HG03457 (cell line): ENCODE measurements around the gene FOXP4.

Experiments used
- ATAC-seq: cut with Tn5 transposase; IDR thresholded peaks from one replicate; pipeline ENCODE4 v1.9.1; 2021; ENCODE audit warnings: moderate number of reproducible peaks; ENCODE audit not compliant: unreplicated experiment

The FOXP4 gene

GRCh38 chr6:41519745-41520699, 26.2 kb upstream of the FOXP4 start:
- no peak for ATAC-seq

DNA sequence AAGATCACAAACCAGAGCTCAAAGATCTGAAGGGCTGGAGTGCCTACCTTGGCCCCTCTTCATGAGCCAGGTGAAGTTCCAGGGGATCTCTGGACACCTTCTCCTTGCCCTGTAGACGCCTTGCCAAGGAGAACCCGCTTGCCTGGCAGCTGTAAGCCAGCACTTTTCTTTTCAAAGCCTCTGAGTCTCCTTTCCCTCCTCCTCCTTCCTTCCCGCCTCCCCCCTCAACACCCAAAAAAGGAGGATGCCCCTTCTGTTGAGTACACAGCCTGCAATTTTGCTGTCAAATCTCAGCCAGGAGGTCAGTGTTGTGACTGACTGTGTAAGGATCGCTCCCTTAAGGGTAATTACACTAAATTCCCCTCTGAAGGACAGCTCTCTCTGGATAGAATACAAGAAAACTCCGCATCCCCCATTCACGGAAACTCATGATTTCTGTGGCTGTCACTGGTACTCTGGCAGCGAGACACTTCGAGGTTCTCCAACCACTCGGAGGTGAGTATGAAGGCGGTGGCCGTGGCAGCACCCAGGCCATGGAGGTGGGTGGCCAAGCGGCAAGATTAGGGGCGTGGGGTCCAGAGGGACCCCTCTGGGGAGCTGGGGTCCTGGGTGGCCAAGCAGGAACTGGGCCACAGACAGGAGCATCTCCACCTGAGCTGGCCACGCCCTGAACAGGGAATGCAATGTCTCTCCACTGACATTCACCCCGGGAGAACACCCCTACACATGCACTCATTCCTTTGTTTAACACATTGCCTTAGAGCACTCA, 23.2 kb upstream of the FOXP4 start:
- no peak for ATAC-seq

- no peak for ATAC-seq
Measured at GRCh38 chr6:41523915-41524633, 22.1 kb upstream of the FOXP4 start.

DNA sequence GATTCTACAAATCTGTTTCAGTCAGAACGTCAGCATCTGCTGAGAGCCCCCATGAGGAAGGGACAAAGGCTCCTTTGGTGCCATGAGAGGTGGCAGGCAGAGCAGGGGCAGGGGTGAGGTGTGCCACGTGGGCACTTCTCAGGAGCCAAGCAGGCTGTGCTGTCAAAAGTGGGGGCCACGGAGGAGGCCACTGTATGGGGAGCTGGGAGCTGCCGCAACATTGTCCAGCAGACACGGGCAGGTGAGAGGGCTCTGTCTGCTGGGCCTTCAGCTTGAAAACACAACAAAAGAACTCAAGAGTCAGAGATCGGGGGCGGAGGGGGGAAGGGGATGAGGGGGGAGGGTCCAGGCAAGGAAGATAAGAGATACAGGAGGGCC, 21.6 kb upstream of the FOXP4 start:
- no peak for ATAC-seq

DNA sequence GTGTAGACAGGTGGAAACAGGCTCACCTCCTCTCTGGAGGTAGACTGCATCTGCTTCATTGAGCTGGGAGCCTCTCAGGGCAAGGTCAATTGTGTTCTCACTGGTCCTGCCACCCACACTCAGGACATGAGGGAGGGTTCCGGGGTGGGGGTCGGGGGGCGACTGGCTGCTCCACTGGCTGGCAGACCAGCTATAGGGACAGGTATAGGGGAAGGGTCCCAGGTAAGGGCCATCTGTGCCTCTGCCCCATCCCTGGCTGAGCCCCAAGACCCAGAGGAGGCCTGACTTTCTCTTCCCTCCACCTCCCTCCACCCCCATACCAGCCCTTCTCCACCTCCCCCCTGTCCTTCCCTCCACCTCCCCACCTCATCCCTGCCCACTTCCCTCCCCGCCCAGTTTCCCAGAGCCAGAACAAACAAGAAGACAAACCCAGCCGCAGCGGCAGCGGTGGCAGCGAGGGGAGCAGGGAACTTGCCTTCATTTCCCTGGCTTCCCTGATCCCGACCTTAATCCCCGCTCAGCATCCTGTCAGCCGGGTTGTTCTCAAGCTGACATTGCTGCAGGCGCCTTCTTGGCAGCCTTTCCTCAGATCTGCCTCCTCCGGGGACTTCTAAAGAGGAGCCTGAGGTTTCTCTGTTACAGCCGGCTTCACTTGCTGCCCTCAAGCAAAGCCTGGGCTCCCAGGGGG, 18.3 kb upstream of the FOXP4 start:
- no peak for ATAC-seq

GRCh38 chr6:41528409-41528963, 17.7 kb upstream of the FOXP4 start:
- ATAC-seq: no peak

GRCh38 chr6:41529049-41529448, 17.1 kb upstream of the FOXP4 start:
- ATAC-seq: no peak

GRCh38 chr6:41529970-41530369, 16.2 kb upstream of the FOXP4 start:
- ATAC-seq: no peak

DNA sequence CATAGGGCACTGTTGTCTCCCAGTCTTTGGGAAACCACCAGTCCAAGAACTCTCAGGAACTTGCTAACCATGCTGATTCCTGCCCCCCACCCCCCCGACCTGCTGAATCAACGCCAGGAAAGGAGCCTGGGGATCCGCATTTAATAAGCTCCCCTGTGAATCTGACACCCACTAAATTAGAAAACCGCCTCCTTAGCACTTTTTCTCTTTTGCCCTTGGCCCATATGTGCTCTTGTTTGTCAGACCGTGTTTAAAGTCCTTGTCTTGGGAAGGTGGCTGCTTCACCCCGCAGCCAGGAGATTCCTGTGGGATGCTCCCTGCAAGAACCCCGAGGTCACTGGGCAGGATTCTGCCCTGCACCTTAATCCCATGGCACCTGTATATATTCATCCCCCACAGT, 15.7 kb upstream of the FOXP4 start:
- no peak for ATAC-seq

DNA sequence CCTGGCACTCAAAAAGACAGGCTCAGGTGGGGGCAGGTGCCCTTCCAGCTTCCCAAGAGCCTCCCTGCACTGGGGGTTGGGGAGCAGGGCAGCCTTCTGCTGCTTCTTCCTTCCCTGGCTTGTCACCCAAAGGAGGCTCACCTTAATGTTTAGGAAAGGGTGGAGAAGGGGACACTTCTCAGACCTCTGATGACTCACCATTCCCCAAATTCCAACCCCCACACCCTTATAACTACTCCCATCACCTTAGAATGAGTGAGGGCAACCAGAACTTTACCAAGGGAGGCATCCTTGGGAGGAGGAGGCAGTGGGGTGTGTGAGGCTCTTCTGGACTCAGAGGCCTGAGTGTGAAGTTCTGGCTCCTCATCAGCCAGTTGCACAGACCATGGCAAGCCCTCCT, 15.2 kb upstream of the FOXP4 start:
- no peak for ATAC-seq

DNA sequence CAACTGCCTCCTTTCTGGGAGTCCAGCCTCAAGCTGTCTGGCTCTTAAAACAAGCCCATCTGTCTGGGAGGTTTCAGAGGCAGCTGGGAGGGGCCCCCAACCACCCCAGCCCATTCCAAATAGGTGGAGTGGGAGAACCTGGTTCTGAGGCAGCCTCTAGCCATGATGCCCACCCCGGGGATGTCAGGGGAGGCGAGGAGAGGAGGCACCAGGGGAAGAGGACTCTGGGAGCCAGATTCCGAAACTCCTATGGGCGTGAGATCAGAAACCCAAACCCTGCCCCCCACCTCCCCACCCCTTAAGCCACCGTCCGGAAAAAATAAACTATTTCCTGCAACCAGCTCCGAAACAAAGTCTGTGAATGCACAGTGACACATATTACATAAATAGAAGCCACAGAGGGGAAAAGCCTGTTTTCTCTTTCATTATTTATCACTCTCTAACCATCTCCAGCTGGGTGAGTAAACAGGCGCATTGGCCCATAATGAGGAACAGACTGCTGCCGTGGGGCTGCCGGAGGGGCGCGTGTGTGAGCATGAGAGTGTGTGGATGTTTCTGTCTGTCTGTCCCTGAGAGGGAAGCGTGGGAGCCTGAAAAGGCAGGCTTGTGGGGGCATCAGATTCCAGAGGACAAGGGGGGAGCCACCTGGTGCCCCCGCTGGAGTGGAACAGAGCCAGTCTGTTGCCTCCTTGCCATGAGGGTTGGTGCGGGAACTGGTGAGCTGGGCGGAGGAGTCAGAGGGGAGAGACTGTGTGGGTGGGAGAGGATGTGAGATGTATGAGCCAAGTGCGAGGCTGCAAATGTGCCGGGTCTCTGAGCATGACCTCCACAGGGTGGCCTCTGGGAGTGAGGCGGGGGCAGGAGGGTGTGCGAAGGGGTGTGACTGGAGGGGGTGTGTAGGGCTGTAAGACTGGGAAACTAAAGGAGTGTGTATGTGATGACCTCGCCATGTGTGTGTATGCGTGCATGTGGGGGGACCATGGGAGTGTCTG, 14.3 kb upstream of the FOXP4 start:
- ATAC-seq: peak; percentile 65

GRCh38 chr6:41535766-41536165, 10.4 kb upstream of the FOXP4 start:
- ATAC-seq: no peak

GRCh38 chr6:41536795-41537758, 9.1 kb upstream of the FOXP4 start:
- no peak for ATAC-seq

- ATAC-seq: no peak
Measured at GRCh38 chr6:41538556-41539182, 7.5 kb upstream of the FOXP4 start.

DNA sequence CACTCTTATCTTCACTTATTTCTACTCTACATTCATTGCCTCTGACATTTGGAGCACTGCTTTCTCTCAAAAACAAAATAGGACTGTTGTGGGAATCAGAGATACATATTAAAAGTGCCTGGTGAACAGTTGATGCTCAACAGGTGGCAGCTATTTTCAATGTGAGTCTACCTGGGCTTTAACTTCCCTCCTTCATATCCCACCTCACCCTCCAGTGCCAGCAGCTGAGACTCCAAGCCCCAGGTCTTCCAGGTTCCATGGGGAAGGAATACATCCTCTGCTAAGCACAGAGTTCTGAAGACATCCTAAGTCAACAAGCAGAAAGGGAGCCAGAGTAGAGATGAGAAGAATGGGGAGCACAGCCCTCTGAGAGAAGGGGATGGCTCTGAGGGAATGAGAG, 7.0 kb upstream of the FOXP4 start:
- no peak for ATAC-seq

DNA sequence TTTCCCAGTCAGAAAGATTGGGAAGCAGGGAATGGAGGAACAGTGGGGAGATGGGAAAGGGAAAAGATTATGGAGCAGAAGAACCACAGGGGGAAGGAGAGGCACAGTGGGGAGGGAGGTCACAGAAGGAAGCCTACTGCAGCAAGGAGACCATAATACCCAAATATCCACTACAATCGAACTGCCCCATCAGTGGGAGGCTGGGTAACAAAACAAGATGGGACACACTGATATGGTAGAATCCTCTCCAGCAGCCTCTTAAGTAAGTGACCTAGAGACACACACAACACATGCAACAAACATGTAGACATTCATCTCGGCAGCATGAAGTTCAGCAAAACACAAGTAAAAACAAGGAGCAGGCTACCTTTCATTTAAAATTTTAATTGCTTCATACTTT, 4.8 kb upstream of the FOXP4 start:
- ATAC-seq: no peak

DNA sequence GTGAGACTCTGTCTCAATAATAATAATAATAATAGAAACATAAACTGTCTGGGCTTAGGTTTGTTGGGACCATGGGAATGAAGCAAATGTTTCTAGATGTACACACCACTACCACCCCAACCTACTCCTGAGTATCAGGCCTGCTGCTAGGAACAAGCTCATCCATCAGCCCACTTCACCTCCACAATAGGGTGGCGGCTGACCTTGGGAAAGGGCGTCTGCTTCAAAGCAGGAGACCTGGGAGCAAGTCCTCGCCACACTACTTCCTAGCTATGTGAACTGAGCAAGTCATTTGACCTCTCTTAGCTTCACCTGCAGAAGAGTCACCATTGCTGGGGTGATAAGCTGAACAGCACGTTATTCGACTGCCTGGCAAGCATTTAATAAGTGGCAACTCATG, 3.1 kb upstream of the FOXP4 start:
- ATAC-seq: no peak

GRCh38 chr6:41545247-41545702, 906 bp upstream of the FOXP4 start:
- no peak for ATAC-seq
